AG04449 (cell line): ENCODE data around the gene ADAMTS17.

ENCODE experiments used
- CTCF ChIA-PET: fragments of 350-600 bp; formaldehyde crosslinking; extraction: SDS; loops from one replicate; lab custom pipeline; 2021; ENCODE audit warnings: antibody characterized with exemption; lab: Yijun Ruan, JAX
- POLR2A ChIA-PET: fragments of 400-600, 350-600 bp; formaldehyde crosslinking; extraction: SDS; loops from one replicate; lab custom pipeline; 2020; ENCODE audit warnings: antibody characterized with exemption, inconsistent platforms; lab: Yijun Ruan, JAX
- DNase-seq: peaks from one replicate; pipeline ENCODE4 v3.0.0-alpha.2; 2010; ENCODE audit warnings: low read depth, low spot score
- H3K4me3 ChIP-seq: 2 replicates; pipeline ENCODE4 v1.5.1; 2011; ENCODE audit warnings: low read depth, mild to moderate bottlenecking, control low read depth, low read length
- CTCF ChIP-seq: IDR thresholded peaks from one replicate; pipeline ENCODE4 v1.5.1; 2011; ENCODE audit warnings: mild to moderate bottlenecking, moderate library complexity, low read length, control low read depth, inconsistent platforms; ENCODE audit not compliant: insufficient read depth; ENCODE audit errors: missing control alignments

The ADAMTS17 gene

GRCh38 chr15:100101426-100102089, 240.2 kb downstream of the ADAMTS17 start:
- CTCF ChIA-PET = no interaction called here

GRCh38 chr15:100100926-100101325, 240.8 kb downstream of the ADAMTS17 start:
- TF ChIP-seq CTCF = no peak
- CTCF ChIA-PET = no interaction called here
- POLR2A ChIA-PET = no interaction called here
- no peak for DNase-seq
- no peak overlapping the region for H3K4me3 ChIP-seq

More at GRCh38 chr15:100101426-100102089, 240.2 kb downstream of the ADAMTS17 start:
- TF ChIP-seq CTCF = no peak
- POLR2A ChIA-PET = no interaction called here
- H3K4me3 ChIP-seq = no peak overlapping the region
- no peak for DNase-seq

GRCh38 chr15:100099976-100100375, 241.8 kb downstream of the ADAMTS17 start:
- DNase-seq = no peak
- H3K4me3 ChIP-seq = no peak overlapping the region
- no peak for TF ChIP-seq CTCF
- ChIA-PET POLR2A (no interaction called here), CTCF (no interaction called here)

GRCh38 chr15:100098705-100099104, 243.1 kb downstream of the ADAMTS17 start:
- no peak for TF ChIP-seq CTCF
- ChIA-PET CTCF (no interaction called here), POLR2A (no interaction called here)
- DNase-seq = no peak
- no peak overlapping the region for H3K4me3 ChIP-seq

- POLR2A ChIA-PET = no interaction called here
- no peak for TF ChIP-seq CTCF
- DNase-seq = no peak
- CTCF ChIA-PET = no interaction called here
- no peak overlapping the region for H3K4me3 ChIP-seq
These were observed 244.2 kb downstream of the ADAMTS17 start for GRCh38 chr15:100097342-100098127.

GRCh38 chr15:100096700-100097099, 245.1 kb downstream of the ADAMTS17 start:
- ChIA-PET POLR2A (no interaction called here), CTCF (no interaction called here)
- no peak for TF ChIP-seq CTCF
- no peak overlapping the region for H3K4me3 ChIP-seq
- DNase-seq = no peak
